Liver (tissue), 3 donors: Measurements from ENCODE around the gene KLHL14.

ENCODE experiments used
- EGR1 ChIP-seq, 2 donors: IDR thresholded peaks; 2 replicates each; pipeline ENCODE4 v1.6.1; 2016 to 2018; ENCODE audit warnings: antibody characterized with exemption in 2 of 2, low read depth in 2 of 2
- GABPA ChIP-seq, 2 donors: IDR thresholded peaks in 1 of 2; conservative IDR thresholded peaks in 1 of 2; 2 replicates each; pipeline ENCODE4 v1.6.1; 2016; ENCODE audit warnings: antibody characterized with exemption in 2 of 2, mild to moderate bottlenecking in 1 of 2, moderate library complexity in 1 of 2
- HNF4A ChIP-seq, 2 donors: conservative IDR thresholded peaks; 2 replicates each; pipeline ENCODE4 v1.6.1; 2016; ENCODE audit warnings: antibody characterized with exemption in 2 of 2, mild to moderate bottlenecking in 2 of 2
- HNF4G ChIP-seq: IDR thresholded peaks from 2 replicates; pipeline ENCODE4 v1.6.1; 2016; ENCODE audit warnings: antibody characterized with exemption
- JUND ChIP-seq, 2 donors: IDR thresholded peaks; 2 replicates each; pipeline ENCODE4 v1.6.1; 2016; ENCODE audit warnings: antibody characterized with exemption in 2 of 2
- RAD21 ChIP-seq, 2 donors: IDR thresholded peaks; 2 replicates each; pipeline ENCODE4 v1.6.1; 2016; ENCODE audit warnings: antibody characterized with exemption in 2 of 2, mild to moderate bottlenecking in 2 of 2
- SP1 ChIP-seq: IDR thresholded peaks from 2 replicates; pipeline ENCODE4 v1.6.1; 2018; ENCODE audit warnings: antibody characterized with exemption, mild to moderate bottlenecking
- TAF1 ChIP-seq: conservative IDR thresholded peaks from 2 replicates; pipeline ENCODE4 v1.6.1; 2016; ENCODE audit warnings: antibody characterized with exemption, mild to moderate bottlenecking
- TF ChIP-seq, protein P1 (sequence below): fragments of 150-350 bp; IDR thresholded peaks from 2 replicates; pipeline ENCODE4 v1.5.1; 2017; ENCODE audit warnings: improper control_type of control experiment, low read depth, low read length; ENCODE audit not compliant: missing input control
- TF ChIP-seq, protein P2 (sequence below): IDR thresholded peaks from 2 replicates; pipeline ENCODE4 v1.6.1; 2016; ENCODE audit warnings: antibody characterized with exemption
- TF ChIP-seq, protein P3 (sequence below): IDR thresholded peaks from 2 replicates; pipeline ENCODE4 v1.6.1; 2016; ENCODE audit warnings: antibody characterized with exemption
- TF ChIP-seq, protein P4 (sequence below): IDR thresholded peaks from 2 replicates; pipeline ENCODE4 v1.6.1; 2016; ENCODE audit warnings: antibody characterized with exemption
- TF ChIP-seq, protein P5 (sequence below): IDR thresholded peaks from 2 replicates; pipeline ENCODE4 v1.6.1; 2016; ENCODE audit warnings: antibody characterized with exemption, mild to moderate bottlenecking
- donor health status: healthy.
- donor health status: healthy.

DNA sequence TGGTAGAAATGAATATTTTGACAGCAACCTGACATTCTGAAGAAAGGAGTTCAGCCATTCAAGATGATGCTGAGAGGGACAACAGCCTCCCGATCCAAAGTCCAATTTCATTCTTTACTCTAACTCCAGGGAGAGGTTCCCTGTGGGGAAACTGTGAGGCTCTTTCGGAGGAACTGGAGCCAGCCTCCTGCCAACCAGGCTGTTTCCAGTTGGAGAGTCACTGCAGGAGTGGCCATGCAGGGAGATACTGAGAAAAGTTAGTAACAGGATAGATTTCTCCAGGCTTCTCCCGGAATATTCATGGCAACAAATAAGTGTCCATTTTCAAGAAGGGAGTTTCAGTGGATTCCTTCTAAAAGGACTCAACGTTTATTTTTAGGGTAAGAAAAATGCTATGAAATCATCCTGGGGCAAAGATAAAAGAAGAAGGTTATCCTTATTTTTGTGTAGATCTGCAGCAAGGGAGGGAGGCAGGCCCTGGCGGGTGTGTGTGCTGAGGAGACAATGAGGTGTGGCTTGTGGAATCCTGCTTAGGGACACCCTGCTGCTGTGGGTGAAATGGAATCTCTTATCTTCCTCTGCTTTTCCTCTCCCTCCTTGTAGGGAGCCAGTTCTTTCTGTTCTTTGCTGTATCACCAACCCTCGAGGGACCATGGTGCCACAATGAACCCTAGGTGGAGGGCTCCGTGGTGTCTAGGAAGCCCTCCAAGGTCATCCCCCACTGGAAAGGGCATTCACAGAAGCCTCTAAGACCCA lies 18.1 kb downstream of the KLHL14 start:
- TF ChIP-seq, protein P1, sequence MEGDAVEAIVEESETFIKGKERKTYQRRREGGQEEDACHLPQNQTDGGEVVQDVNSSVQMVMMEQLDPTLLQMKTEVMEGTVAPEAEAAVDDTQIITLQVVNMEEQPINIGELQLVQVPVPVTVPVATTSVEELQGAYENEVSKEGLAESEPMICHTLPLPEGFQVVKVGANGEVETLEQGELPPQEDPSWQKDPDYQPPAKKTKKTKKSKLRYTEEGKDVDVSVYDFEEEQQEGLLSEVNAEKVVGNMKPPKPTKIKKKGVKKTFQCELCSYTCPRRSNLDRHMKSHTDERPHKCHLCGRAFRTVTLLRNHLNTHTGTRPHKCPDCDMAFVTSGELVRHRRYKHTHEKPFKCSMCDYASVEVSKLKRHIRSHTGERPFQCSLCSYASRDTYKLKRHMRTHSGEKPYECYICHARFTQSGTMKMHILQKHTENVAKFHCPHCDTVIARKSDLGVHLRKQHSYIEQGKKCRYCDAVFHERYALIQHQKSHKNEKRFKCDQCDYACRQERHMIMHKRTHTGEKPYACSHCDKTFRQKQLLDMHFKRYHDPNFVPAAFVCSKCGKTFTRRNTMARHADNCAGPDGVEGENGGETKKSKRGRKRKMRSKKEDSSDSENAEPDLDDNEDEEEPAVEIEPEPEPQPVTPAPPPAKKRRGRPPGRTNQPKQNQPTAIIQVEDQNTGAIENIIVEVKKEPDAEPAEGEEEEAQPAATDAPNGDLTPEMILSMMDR: no peak
- TF ChIP-seq GABPA (IDR thresholded peaks at IDR 0.05 in 1 of 2, conservative IDR thresholded peaks at IDR 0.05 in 1 of 2): no peak
- TF ChIP-seq, protein P2, sequence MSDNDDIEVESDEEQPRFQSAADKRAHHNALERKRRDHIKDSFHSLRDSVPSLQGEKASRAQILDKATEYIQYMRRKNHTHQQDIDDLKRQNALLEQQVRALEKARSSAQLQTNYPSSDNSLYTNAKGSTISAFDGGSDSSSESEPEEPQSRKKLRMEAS: no peak
- no peak for TF ChIP-seq JUND (IDR thresholded peaks at IDR 0.05)
- no peak for TF ChIP-seq HNF4A (conservative IDR thresholded peaks at IDR 0.05)
- TF ChIP-seq, protein P3, sequence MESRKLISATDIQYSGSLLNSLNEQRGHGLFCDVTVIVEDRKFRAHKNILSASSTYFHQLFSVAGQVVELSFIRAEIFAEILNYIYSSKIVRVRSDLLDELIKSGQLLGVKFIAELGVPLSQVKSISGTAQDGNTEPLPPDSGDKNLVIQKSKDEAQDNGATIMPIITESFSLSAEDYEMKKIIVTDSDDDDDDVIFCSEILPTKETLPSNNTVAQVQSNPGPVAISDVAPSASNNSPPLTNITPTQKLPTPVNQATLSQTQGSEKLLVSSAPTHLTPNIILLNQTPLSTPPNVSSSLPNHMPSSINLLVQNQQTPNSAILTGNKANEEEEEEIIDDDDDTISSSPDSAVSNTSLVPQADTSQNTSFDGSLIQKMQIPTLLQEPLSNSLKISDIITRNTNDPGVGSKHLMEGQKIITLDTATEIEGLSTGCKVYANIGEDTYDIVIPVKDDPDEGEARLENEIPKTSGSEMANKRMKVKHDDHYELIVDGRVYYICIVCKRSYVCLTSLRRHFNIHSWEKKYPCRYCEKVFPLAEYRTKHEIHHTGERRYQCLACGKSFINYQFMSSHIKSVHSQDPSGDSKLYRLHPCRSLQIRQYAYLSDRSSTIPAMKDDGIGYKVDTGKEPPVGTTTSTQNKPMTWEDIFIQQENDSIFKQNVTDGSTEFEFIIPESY: no peak
- TF ChIP-seq, protein P4, sequence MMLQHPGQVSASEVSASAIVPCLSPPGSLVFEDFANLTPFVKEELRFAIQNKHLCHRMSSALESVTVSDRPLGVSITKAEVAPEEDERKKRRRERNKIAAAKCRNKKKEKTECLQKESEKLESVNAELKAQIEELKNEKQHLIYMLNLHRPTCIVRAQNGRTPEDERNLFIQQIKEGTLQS: no peak
- TF ChIP-seq RAD21 (IDR thresholded peaks at IDR 0.05): no peak
- no peak for TF ChIP-seq SP1
- TF ChIP-seq, protein P5, sequence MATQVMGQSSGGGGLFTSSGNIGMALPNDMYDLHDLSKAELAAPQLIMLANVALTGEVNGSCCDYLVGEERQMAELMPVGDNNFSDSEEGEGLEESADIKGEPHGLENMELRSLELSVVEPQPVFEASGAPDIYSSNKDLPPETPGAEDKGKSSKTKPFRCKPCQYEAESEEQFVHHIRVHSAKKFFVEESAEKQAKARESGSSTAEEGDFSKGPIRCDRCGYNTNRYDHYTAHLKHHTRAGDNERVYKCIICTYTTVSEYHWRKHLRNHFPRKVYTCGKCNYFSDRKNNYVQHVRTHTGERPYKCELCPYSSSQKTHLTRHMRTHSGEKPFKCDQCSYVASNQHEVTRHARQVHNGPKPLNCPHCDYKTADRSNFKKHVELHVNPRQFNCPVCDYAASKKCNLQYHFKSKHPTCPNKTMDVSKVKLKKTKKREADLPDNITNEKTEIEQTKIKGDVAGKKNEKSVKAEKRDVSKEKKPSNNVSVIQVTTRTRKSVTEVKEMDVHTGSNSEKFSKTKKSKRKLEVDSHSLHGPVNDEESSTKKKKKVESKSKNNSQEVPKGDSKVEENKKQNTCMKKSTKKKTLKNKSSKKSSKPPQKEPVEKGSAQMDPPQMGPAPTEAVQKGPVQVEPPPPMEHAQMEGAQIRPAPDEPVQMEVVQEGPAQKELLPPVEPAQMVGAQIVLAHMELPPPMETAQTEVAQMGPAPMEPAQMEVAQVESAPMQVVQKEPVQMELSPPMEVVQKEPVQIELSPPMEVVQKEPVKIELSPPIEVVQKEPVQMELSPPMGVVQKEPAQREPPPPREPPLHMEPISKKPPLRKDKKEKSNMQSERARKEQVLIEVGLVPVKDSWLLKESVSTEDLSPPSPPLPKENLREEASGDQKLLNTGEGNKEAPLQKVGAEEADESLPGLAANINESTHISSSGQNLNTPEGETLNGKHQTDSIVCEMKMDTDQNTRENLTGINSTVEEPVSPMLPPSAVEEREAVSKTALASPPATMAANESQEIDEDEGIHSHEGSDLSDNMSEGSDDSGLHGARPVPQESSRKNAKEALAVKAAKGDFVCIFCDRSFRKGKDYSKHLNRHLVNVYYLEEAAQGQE: no peak
- no peak for TF ChIP-seq TAF1
- TF ChIP-seq EGR1 (IDR thresholded peaks at IDR 0.05; ENCODE audit: low read depth in 2 of 2): no peak
- no peak for TF ChIP-seq HNF4G
